Measurements from ENCODE around the gene ABTB2. TPM values are rescaled to one million over a fixed set of nuclear protein-coding genes. Genes with fewer than 3 reads are reported as not detected.

The ABTB2 gene
- total RNA-seq, 1 donor from 2014 or later = 72.8 TPM

DNA sequence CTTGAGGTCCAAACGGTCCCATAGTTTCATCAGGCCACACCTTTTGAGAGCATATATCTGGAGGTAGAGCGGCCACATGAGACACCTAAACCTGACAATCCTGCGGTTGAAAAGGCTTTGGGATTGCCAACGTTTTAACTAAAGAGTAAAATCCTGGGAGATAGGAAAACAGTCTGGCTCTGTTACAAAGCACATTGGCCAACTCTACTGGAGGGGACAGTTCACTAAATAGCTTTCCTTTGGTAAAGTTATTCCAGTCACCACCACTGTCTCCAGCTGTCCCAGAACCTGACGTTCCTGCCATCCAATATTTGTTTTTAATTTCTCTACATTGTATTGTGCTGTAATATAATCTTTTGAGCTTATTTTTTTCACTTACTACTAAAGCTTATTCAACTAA is 22.0 kb downstream of the ABTB2 start:
- Mint-ChIP-seq H3K36me3 (ENCODE audit: low read depth, unreplicated experiment) (peaks cover 4% of the 10 kb centered on the region), H3K27ac (ENCODE audit: unreplicated experiment) (no peak overlapping the region), H3K9me3 (ENCODE audit: unreplicated experiment) (no peaks in the 10 kb centered on the region), H3K4me3 (ENCODE audit: unreplicated experiment) (no peak overlapping the region), H3K27me3 (ENCODE audit: unreplicated experiment) (peaks cover 3% of the 10 kb centered on the region), H3K4me1 (ENCODE audit: unreplicated experiment) (peaks cover 42% of the 10 kb centered on the region)
- no peak for DNase-seq (ENCODE audit: low spot score)
- TF ChIP-seq, protein P1, sequence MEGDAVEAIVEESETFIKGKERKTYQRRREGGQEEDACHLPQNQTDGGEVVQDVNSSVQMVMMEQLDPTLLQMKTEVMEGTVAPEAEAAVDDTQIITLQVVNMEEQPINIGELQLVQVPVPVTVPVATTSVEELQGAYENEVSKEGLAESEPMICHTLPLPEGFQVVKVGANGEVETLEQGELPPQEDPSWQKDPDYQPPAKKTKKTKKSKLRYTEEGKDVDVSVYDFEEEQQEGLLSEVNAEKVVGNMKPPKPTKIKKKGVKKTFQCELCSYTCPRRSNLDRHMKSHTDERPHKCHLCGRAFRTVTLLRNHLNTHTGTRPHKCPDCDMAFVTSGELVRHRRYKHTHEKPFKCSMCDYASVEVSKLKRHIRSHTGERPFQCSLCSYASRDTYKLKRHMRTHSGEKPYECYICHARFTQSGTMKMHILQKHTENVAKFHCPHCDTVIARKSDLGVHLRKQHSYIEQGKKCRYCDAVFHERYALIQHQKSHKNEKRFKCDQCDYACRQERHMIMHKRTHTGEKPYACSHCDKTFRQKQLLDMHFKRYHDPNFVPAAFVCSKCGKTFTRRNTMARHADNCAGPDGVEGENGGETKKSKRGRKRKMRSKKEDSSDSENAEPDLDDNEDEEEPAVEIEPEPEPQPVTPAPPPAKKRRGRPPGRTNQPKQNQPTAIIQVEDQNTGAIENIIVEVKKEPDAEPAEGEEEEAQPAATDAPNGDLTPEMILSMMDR (IDR thresholded peaks at IDR 0.05; ENCODE audit: unreplicated experiment) = no peak

GRCh38 chr11:34335331-34335730 is 22.5 kb downstream of the ABTB2 start:
- TF ChIP-seq, protein P1 (IDR thresholded peaks at IDR 0.05; ENCODE audit: unreplicated experiment) = no peak
- Mint-ChIP-seq H3K27ac (ENCODE audit: unreplicated experiment) (no peak overlapping the region), H3K4me3 (ENCODE audit: unreplicated experiment) (no peak overlapping the region), H3K9me3 (ENCODE audit: unreplicated experiment) (no peaks in the 10 kb centered on the region), H3K4me1 (ENCODE audit: unreplicated experiment) (peaks cover 37% of the 10 kb centered on the region), H3K27me3 (ENCODE audit: unreplicated experiment) (peaks cover 3% of the 10 kb centered on the region), H3K36me3 (ENCODE audit: low read depth, unreplicated experiment) (peaks cover 4% of the 10 kb centered on the region)
- DNase-seq (ENCODE audit: low spot score) = no peak

GRCh38 chr11:34333787-34334186 is 24.0 kb downstream of the ABTB2 start:
- no peaks in the 10 kb centered on the region for H3K9me3 Mint-ChIP-seq (ENCODE audit: unreplicated experiment)
- H3K36me3 Mint-ChIP-seq (ENCODE audit: low read depth, unreplicated experiment) = no peaks in the 10 kb centered on the region
- no peak overlapping the region for H3K4me3 Mint-ChIP-seq (ENCODE audit: unreplicated experiment)
- H3K27me3 Mint-ChIP-seq (ENCODE audit: unreplicated experiment) = peaks cover 3% of the 10 kb centered on the region
- peaks cover 23% of the 10 kb centered on the region for H3K4me1 Mint-ChIP-seq (ENCODE audit: unreplicated experiment)
- TF ChIP-seq, protein P1 (IDR thresholded peaks at IDR 0.05; ENCODE audit: unreplicated experiment) = no peak
- H3K27ac Mint-ChIP-seq (ENCODE audit: unreplicated experiment) = no peak overlapping the region
- DNase-seq (ENCODE audit: low spot score) = no peak

- DNase-seq (ENCODE audit: low spot score) = peak; percentile 24
- Mint-ChIP-seq H3K27me3 (ENCODE audit: unreplicated experiment) (peaks cover 3% of the 10 kb centered on the region), H3K36me3 (ENCODE audit: low read depth, unreplicated experiment) (no peaks in the 10 kb centered on the region), H3K9me3 (ENCODE audit: unreplicated experiment) (no peaks in the 10 kb centered on the region), H3K4me3 (ENCODE audit: unreplicated experiment) (peak overlapping the region; percentile 23), H3K4me1 (ENCODE audit: unreplicated experiment) (peaks cover 23% of the 10 kb centered on the region), H3K27ac (ENCODE audit: unreplicated experiment) (peak overlapping the region; percentile 65)
- TF ChIP-seq, protein P1 (IDR thresholded peaks at IDR 0.05; ENCODE audit: unreplicated experiment) = no peak
These were observed 25.3 kb downstream of the ABTB2 start for GRCh38 chr11:34332524-34332923.

DNA sequence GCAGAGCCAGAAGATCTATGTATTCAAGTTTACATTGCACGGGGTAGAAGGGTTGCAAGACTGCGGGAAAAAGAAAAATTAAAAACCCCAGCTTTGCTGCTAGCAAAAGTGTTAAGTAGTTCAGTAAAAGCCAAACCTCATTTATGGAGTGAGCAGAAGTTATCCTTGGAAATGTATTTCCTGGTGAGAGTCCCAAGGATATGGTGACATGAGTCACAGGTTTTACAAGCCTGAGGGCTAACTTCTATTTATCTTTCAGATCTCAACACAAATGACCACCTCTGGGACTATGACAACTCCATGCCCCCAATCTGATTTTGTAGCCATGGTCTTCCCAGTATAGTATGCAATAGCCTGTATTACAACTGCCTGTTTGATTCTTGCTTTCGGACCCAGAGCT is 26.1 kb downstream of the ABTB2 start:
- Mint-ChIP-seq H3K36me3 (ENCODE audit: low read depth, unreplicated experiment) (no peaks in the 10 kb centered on the region), H3K9me3 (ENCODE audit: unreplicated experiment) (no peaks in the 10 kb centered on the region), H3K4me1 (ENCODE audit: unreplicated experiment) (peaks cover 23% of the 10 kb centered on the region), H3K4me3 (ENCODE audit: unreplicated experiment) (no peak overlapping the region), H3K27me3 (ENCODE audit: unreplicated experiment) (peaks cover 2% of the 10 kb centered on the region), H3K27ac (ENCODE audit: unreplicated experiment) (no peak overlapping the region)
- TF ChIP-seq, protein P1 (IDR thresholded peaks at IDR 0.05; ENCODE audit: unreplicated experiment) = no peak
- no peak for DNase-seq (ENCODE audit: low spot score)
